MCF 10A (cell line): ENCODE data around the gene CCDC57. TPM values are rescaled to one million over a fixed set of nuclear protein-coding genes. Genes with fewer than 3 reads are reported as not detected.

Source experiments
- BruUV-seq: library from RNA; stranded (reverse); fragments of 400-500 nt; replicated peaks from 2 replicates; lab custom pipeline; 2021; lab: Mats Ljungman, UMichigan
- CTCF ChIA-PET: fragments of 300-600 bp; sonication (Branson Sonifier 250); formaldehyde crosslinking; extraction: SDS; loops from one replicate; lab custom pipeline; 2021; ENCODE audit warnings: antibody characterized with exemption, inconsistent platforms; lab: Yijun Ruan, JAX
- POLR2A ChIA-PET: fragments of 300-600, 350-650 bp; sonication (Branson Sonifier 250); formaldehyde crosslinking; extraction: SDS; loops from one replicate; lab custom pipeline; 2020; ENCODE audit warnings: antibody characterized with exemption, inconsistent platforms; lab: Yijun Ruan, JAX
- DNase-seq: peaks from one replicate; pipeline ENCODE4 v3.0.0-alpha.2; 2018; ENCODE audit not compliant: unreplicated experiment
- H3K27ac Mint-ChIP-seq: one replicate; pipeline ENCODE4 v1.8.0; 2022; ENCODE audit warnings: mild to moderate bottlenecking, low read depth, mixed read lengths; ENCODE audit not compliant: unreplicated experiment
- H3K27me3 Mint-ChIP-seq: one replicate; pipeline ENCODE4 v1.8.0; 2022; ENCODE audit warnings: mixed read lengths; ENCODE audit not compliant: insufficient read depth, unreplicated experiment
- H3K36me3 Mint-ChIP-seq: one replicate; pipeline ENCODE4 v1.8.0; 2022; ENCODE audit warnings: mild to moderate bottlenecking, moderate library complexity, mixed read lengths; ENCODE audit not compliant: insufficient read depth, unreplicated experiment
- H3K4me1 Mint-ChIP-seq: one replicate; pipeline ENCODE4 v1.8.0; 2022; ENCODE audit warnings: mixed read lengths; ENCODE audit not compliant: insufficient read depth, unreplicated experiment
- H3K4me3 Mint-ChIP-seq: one replicate; pipeline ENCODE4 v1.8.0; 2022; ENCODE audit warnings: mild to moderate bottlenecking, moderate library complexity, mixed read lengths; ENCODE audit not compliant: unreplicated experiment
- H3K9me3 Mint-ChIP-seq: one replicate; pipeline ENCODE4 v1.8.0; 2022; ENCODE audit warnings: mixed read lengths; ENCODE audit not compliant: unreplicated experiment
- intact Hi-C: fragments of 100-400 bp; cut with micrococcal nuclease; formaldehyde crosslinking; loops from 2 replicates; pipeline ENCODE4 v1.14.1; 2022
- total RNA-seq: library from RNA; stranded (reverse); gene quantifications from 2 replicates; pipeline ENCODE4 v1.2.3, GENCODE V29; 2022
- TF ChIP-seq, protein P1 (sequence below): fragments of 200-600 bp; IDR thresholded peaks from one replicate; pipeline ENCODE4 v1.8.0; 2022; ENCODE audit warnings: antibody characterized with exemption, mild to moderate bottlenecking; ENCODE audit not compliant: unreplicated experiment

CCDC57 gene
- total RNA-seq, 1 experiment from 2014 or later: 86.8 TPM

GRCh38 chr17:82114872-82115271 lies 97.8 kb downstream of the CCDC57 start:
- no peaks in the 10 kb centered on the region for H3K27me3 Mint-ChIP-seq
- no peaks in the 10 kb centered on the region for H3K4me1 Mint-ChIP-seq
- H3K4me3 Mint-ChIP-seq: no peak overlapping the region
- peaks cover 15% of the 10 kb centered on the region for H3K36me3 Mint-ChIP-seq
- ChIA-PET POLR2A (no interaction called here), CTCF (no interaction called here)
- intact Hi-C loops: no loop called here
- DNase-seq: no peak
- no peak overlapping the region for H3K27ac Mint-ChIP-seq
- no TSS peak for BruUV-seq
- TF ChIP-seq, protein P1, sequence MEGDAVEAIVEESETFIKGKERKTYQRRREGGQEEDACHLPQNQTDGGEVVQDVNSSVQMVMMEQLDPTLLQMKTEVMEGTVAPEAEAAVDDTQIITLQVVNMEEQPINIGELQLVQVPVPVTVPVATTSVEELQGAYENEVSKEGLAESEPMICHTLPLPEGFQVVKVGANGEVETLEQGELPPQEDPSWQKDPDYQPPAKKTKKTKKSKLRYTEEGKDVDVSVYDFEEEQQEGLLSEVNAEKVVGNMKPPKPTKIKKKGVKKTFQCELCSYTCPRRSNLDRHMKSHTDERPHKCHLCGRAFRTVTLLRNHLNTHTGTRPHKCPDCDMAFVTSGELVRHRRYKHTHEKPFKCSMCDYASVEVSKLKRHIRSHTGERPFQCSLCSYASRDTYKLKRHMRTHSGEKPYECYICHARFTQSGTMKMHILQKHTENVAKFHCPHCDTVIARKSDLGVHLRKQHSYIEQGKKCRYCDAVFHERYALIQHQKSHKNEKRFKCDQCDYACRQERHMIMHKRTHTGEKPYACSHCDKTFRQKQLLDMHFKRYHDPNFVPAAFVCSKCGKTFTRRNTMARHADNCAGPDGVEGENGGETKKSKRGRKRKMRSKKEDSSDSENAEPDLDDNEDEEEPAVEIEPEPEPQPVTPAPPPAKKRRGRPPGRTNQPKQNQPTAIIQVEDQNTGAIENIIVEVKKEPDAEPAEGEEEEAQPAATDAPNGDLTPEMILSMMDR: no peak
- H3K9me3 Mint-ChIP-seq: no peaks in the 10 kb centered on the region

DNA sequence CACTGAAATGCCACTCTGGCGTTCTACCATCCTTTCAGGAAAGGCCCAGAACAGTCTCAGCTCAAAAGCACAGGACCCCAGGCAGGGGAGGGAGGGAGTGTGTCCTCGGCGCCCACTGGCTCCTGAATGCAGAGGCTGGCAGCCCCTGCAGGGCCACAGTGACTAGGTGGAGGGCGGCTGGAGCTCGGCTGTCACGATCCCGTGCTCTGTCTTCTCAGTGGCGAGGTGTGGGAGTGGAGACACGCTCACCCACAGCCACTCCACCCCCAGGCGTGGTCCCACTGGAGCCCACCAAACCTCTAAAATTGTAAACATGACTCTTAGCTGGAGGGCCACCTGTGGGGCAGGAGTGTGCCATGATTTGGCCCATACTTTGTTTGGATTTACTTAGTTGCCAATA lies 98.2 kb downstream of the CCDC57 start:
- H3K9me3 Mint-ChIP-seq: no peaks in the 10 kb centered on the region
- H3K4me1 Mint-ChIP-seq: no peaks in the 10 kb centered on the region
- no peak overlapping the region for H3K27ac Mint-ChIP-seq
- no peaks in the 10 kb centered on the region for H3K27me3 Mint-ChIP-seq
- H3K36me3 Mint-ChIP-seq: peaks cover 15% of the 10 kb centered on the region
- BruUV-seq: no TSS peak
- TF ChIP-seq, protein P1: no peak
- CTCF ChIA-PET: interaction anchor here (0.6 kb wide), 1 partner anchor 40 kb away, joined by 3 read pairs; no protein-coding TSS in a partner anchor
- intact Hi-C loops: no loop called here
- DNase-seq: no peak
- POLR2A ChIA-PET: no interaction called here
- no peak overlapping the region for H3K4me3 Mint-ChIP-seq

- no peak for DNase-seq
- Mint-ChIP-seq H3K4me1 (no peaks in the 10 kb centered on the region), H3K9me3 (no peaks in the 10 kb centered on the region), H3K36me3 (peaks cover 15% of the 10 kb centered on the region), H3K27me3 (no peaks in the 10 kb centered on the region), H3K4me3 (no peak overlapping the region), H3K27ac (no peak overlapping the region)
- POLR2A ChIA-PET: no interaction called here
- TF ChIP-seq, protein P1: no peak
- BruUV-seq: no TSS peak
- intact Hi-C loops: no loop called here
- CTCF ChIA-PET: interaction anchor here (0.6 to 1.4 kb wide), 2 partner anchors 8 to 41 kb away, joined by 3 to 4 read pairs; no protein-coding TSS in a partner anchor
Measured at GRCh38 chr17:82113941-82114340, 98.7 kb downstream of the CCDC57 start.

DNA sequence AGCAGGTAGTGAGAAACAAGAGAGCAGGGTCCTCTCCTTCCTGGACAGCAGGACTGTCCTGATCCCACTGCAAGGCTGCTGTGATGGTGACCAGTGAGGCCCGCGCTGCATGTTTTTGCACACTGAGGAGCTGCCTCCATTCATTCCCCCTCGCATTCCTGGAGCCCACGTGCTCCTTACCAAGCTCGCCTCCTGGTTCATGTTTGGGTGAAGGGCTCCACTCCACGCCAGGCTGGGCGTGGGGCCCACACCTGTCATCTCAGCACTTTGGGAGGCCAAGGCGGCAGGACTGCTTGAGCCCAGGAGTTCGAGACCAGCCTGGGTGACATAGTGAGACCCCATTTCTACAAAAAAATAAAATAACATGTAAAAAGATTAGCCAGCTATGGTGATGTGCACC lies 99.2 kb downstream of the CCDC57 start:
- Mint-ChIP-seq H3K36me3 (peaks cover 18% of the 10 kb centered on the region), H3K4me1 (no peaks in the 10 kb centered on the region), H3K27me3 (no peaks in the 10 kb centered on the region), H3K27ac (no peak overlapping the region), H3K9me3 (no peaks in the 10 kb centered on the region), H3K4me3 (no peak overlapping the region)
- ChIA-PET CTCF (interaction anchor here (1.4 kb wide), 1 partner anchor 9 kb away, joined by 4 read pairs; no protein-coding TSS in a partner anchor), POLR2A (no interaction called here)
- no peak for DNase-seq
- intact Hi-C loops: no loop called here
- TF ChIP-seq, protein P1: no peak
- no TSS peak for BruUV-seq
